HG03039 (cell line): Measurements from ENCODE around the gene STPG3.

ENCODE experiments used
- ATAC-seq: cut with Tn5 transposase; IDR thresholded peaks from one replicate; pipeline ENCODE4 v1.9.1; 2021; ENCODE audit warnings: mild to moderate bottlenecking, moderate library complexity; ENCODE audit not compliant: unreplicated experiment

STPG3 gene

DNA sequence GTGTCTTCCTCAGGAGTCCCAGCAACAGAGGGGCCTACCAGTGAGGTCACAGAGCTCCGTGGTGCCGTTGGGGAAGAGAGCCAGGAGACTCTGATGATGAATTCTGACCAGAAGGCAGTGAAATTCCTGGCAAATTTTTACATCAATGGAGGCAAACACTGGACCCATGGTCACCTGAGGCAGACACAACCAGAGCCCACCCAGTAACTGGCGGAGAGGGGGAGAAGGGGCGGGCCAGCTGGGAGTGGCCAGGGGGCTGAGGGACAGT, at the start of gene STPG3:
Gene STPG3 (plus strand): TSS at position 93 of the 268 bp plus-strand sequence. CDS start 1 bp downstream, at position 94.
- no peak for ATAC-seq

DNA sequence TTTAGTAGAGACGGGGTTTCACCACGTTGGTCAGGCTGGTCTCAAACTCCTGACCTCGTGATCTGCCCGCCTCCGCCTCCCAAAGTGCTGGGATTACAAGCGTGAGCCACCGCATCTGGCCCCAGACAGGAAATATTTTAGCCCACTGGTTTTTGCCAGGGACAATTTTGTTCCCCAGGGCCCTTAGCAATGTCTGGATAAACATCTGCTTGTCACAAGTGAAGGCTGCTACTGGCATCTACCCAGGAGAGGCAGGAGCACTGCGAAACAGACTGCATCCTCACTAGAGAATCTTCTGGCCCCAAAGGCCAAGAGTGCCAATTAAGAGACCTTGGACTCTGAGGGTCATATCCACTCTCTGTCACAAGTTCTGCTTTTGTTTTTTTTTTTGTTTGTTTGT, 48.1 kb upstream of the STPG3 start:
- ATAC-seq = no peak

DNA sequence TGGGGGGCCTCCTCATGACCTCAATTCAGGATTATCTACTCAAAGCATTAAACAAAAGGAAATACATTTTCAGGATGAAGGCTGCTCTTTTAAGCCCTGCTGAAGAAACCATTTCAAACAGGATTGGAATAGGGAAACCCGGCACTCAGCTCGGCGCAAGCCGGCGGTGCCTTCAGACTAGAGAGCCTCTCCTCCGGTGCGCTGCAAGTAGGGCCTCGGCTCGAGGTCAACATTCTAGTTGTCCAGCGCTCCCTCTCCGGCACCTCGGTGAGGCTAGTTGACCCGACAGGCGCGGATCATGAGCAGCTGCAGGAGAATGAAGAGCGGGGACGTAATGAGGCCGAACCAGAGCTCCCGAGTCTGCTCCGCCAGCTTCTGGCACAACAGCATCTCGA, 46.4 kb upstream of the STPG3 start:
- no peak for ATAC-seq

GRCh38 chr9:137205126-137206069, 45.7 kb upstream of the STPG3 start, which contains the start of the genes NDOR1 and TMEM203:
TSS of gene NDOR1 (plus strand) at chr9:137205700. CDS start at chr9:137205778, 78 bp downstream.
TSS of gene TMEM203 (minus strand) at chr9:137205648. CDS start at chr9:137205414, 234 bp downstream.
- ATAC-seq = peak; percentile 42

DNA sequence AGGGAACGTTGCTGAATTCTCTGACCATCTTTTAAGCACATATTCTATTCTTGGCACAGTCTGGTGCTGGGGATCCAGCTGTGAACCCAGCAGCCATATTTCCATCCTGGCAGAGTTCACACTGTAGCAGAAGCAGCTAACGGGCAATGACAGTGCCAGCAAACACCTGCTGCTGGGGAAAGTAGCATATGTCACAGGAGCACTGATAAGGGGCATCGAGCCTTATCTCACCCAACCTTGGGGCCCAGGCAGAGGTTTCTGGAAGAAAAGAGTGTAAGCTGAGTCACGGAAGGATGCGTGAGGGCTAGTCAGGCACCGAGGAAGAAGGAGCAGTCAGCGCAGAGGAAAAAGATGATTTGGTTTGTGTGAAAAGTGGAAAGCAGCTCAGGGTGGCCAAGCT, 44.5 kb upstream of the STPG3 start:
- ATAC-seq = no peak

GRCh38 chr9:137211532-137211931, 39.6 kb upstream of the STPG3 start:
- ATAC-seq = no peak

DNA sequence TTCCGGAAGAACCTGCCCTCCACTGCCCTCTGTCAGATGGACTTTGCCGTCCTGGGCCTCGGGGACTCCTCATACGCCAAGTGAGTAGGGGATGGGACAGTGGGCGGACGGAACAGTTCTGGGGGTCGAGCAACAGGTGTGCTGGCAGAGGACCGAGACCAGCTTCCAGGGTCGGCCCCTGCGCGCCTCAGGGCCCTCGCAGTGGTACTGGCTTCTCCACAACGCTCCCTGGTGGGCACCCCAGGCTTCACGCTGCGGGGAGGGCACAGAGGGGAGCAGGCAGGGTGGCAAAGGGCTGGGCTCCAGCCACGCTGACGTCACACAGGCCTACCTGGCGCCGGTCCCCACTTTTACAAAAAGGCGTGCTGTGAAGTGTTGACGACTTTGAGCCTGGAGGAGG, 38.6 kb upstream of the STPG3 start:
- ATAC-seq = no peak

- ATAC-seq = no peak
Measured at GRCh38 chr9:137213160-137214060, 37.7 kb upstream of the STPG3 start.

- ATAC-seq = no peak
Measured at GRCh38 chr9:137214620-137215019, 36.5 kb upstream of the STPG3 start.

- ATAC-seq = no peak
Measured at GRCh38 chr9:137215196-137215986, 35.7 kb upstream of the STPG3 start.

DNA sequence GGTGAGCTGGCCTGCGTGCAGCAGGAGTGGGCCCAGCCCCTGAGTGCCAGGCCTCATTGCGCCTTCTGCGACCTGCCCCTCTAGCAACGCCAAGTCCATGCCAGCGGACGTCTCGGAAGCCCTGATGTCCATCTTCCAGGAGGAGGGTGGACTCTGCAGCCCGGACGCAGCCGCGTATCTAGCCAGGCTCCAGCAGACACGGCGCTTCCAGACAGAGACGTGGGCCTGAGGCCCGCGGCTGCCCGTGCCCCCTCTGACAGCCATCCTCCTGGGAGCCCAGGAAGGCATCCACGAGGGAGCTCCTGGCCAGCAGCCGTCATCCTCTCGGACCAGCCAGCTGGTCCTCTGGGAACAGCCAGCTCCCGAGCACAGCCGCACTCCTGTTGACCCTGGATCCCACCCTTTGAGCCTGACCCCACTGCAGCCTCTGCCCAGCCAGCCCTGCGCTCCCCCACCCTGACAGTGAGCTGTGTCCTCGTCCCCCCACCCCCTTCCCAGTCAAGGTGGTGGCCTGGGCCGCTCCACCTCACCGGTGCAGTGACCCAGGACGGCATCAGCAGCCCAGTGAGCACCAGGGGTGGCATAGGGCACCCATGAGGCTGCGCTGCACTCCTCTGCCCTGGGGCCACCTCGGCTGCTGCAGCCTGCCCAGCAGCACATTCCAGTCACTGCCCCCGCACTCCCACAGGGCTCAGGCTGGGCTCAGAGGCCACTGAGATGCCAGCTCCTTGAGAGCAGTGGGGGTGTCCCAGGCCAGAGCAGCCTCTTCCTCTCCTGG, 34.7 kb upstream of the STPG3 start:
- no peak for ATAC-seq

DNA sequence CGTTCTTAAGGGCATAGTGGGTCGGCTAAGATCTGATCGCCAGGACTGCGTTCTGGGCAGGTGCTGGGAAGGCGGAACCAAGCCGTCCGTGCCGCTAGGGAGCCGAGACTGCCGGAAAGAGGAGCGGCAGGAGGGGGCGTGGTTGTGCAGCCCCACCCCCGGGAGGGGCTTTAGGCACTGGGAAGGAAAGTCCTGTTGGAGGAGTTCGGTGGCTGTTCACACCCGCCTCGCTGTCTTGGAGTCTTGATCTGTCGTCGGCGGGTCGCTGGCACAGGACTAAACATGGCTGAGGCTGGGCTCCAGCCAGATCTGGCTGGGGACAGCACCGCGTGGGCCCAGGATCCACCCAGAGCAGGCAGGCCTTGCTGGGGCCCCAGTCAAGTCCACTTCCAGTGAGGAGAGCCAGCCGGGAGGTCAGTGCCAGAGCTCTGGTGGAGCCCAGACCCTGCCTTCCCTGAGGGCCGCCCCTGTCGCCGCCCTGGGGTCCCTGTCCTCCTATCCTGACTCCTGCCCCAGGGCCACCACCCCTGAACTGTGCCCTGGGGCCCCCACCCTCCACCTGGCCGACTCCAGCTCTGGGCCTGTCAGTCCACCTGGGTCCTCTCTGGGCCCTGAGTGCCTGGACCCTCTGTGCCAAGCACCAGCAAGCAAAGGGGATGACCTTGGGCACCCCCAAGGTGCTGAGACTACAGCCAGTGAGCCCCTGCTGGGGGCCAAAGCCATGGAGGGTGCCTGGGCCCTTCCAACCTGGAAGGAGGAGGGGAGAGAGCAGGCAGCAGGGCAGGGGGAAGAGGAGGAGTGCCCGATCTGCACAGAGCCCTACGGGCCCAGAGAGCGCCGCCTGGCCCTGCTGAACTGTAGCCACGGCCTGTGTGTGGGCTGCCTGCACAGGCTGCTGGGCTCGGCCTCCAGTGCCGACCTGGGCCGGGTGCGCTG, 33.5 kb upstream of the STPG3 start:
- ATAC-seq = no peak

- no peak for ATAC-seq
Measured at GRCh38 chr9:137218212-137218753, 32.8 kb upstream of the STPG3 start.

DNA sequence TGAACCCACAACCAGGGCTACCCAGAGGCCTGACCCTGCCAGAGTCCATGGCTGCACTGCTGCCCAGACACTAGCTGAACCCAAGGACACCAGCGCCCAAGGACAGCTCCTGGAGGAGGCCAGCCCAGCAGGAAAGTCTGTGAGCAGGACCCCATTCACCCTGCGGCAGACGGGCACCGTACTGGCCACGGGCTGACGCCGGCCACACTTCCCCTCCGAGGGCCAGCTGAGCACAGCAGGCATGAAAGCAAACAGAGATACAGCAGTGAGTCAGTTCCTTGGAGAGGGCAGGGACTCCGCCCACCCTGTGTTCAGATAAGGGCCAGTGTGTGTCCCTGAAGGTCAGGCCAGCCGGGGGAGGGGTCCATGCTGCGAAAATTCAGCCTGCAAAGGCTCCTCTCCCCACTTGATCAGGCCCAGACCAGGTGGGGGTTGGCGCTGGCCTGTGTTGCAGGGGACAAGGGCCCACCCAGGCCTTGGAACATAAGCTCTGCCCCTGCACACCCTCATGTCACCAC, 32.3 kb upstream of the STPG3 start:
- no peak for ATAC-seq

GRCh38 chr9:137219757-137220316, 31.2 kb upstream of the STPG3 start:
- no peak for ATAC-seq

DNA sequence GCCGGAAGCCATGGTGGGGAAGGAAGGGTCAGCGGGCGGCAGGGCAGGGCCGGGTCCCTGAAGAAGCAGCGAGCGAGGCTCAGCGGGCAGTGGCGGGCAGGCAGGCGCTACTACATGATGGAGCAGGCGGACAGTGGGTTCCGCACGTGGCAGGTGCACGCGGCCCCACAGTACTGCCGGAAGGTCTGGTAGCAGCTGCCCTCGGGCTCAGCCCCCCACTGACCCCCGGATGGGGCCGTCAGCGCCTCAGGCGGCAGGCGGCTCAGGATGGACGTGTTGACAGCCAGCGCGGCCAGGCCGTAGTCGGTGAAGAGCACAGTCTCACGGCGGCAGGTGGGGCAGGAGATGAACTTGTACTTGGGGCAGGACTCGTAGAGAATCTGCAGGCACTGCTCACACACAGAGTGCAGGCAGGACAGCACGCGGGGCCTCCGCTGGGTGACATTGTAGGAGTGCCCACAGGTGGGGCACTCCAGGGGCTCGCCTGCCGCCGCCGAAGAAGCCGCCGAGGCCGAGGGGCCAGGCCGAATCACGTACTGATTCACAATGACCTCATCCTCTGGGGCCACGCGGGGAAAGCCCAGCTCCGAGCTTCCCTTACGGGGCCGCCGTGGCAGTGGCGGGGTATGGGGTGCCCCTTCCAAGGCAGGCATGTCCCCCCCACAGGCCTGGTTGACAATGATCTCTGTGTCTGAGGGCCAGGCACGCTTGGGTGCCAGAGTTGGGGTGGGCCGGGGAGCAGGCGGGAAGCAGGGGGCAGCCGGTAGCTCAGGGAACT, 30.6 kb upstream of the STPG3 start:
- no peak for ATAC-seq

DNA sequence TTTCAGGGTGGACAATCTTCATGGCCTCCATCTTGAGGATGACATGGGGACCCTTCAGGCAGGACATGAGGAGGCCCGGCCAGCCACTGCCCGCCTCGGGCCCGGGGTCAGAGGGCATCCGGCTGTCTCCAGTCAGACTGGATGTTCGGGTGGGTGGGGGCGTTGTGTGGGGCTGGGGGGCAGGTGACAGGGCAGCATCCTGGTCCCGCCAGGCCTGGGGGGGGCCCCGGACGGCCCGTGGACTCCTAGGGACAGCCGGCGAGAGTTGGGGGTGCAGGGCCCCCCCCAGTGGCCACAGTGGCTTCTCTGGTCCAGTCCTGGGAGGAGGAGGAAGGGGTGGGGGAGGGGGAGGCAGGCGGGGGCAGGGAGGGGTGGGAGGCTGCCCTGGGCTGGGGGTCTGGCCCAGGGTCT, 30.0 kb upstream of the STPG3 start:
- ATAC-seq = no peak
